GM12878 (cell line): ENCODE results near the gene FN3K. TPM values are rescaled to one million over a fixed set of nuclear protein-coding genes. Genes with fewer than 3 reads are reported as not detected.

Experiments used
- ATAC-seq: fragments of 200-7000 bp; cut with Tn5 transposase; 3 replicates; pipeline ENCODE4 v1.9.1; 2020; ENCODE audit warnings: mild to moderate bottlenecking, moderate library complexity
- BruUV-seq: library from RNA; stranded (reverse); fragments of 400-500 nt; replicated peaks from 2 replicates; lab custom pipeline; 2021; lab: Mats Ljungman, UMichigan
- CTCF ChIA-PET: fragments of 300-600 bp; sonication (Branson Sonifier 250); formaldehyde crosslinking; extraction: SDS; loops from one replicate; lab custom pipeline; 2021; ENCODE audit warnings: inconsistent platforms; lab: Yijun Ruan, JAX
- POLR2A ChIA-PET: fragments of 350-600 bp; formaldehyde crosslinking; extraction: SDS; loops from one replicate; lab custom pipeline; 2021; ENCODE audit warnings: inconsistent platforms; lab: Charles Lee
- RAD21 ChIA-PET: fragments of 300-600 bp; sonication (Branson Sonifier 250); formaldehyde crosslinking; loops from one replicate; lab custom pipeline; 2023; ENCODE audit warnings: antibody characterized with exemption; ENCODE audit not compliant: unreplicated experiment; lab: Charles Lee
- SMC1A ChIA-PET: fragments of 300-600 bp; sonication (Branson Sonifier 250); formaldehyde crosslinking; loops from one replicate; lab custom pipeline; 2023; ENCODE audit not compliant: unreplicated experiment, uncharacterized antibody; lab: Charles Lee
- DNase-seq: peaks from one replicate; pipeline ENCODE4 v3.0.0-alpha.2; 2011; ENCODE audit warnings: low read depth, low spot score
- FAIRE-seq: peaks from 3 replicates; lab custom pipeline; 2011; peaks lifted over from hg19 to GRCh38; lab: Jason Lieb, UNC
- H2AFZ ChIP-seq: 2 replicates; pipeline ENCODE4 v1.6.0; 2011; ENCODE audit warnings: low read depth, low read length, control low read depth; ENCODE audit not compliant: control insufficient read depth
- H3K27ac ChIP-seq: 2 replicates; pipeline ENCODE4 v1.5.1; 2011; ENCODE audit warnings: control low read depth; ENCODE audit not compliant: control insufficient read depth, insufficient read depth
- H3K27me3 ChIP-seq, 2 experiments: replicated peaks in 1 of 2; 2 replicates each; pipeline versions ENCODE4 v1.6.0 to v1.6.1; 2011; ENCODE audit warnings: low read length in 1 of 2; ENCODE audit not compliant: control insufficient read depth in 2 of 2, insufficient read depth in 2 of 2
- H3K36me3 ChIP-seq, 2 experiments: 2 replicates each; pipeline ENCODE4 v1.5.1; 2011; ENCODE audit warnings: low read length in 1 of 2; ENCODE audit not compliant: control insufficient read depth in 2 of 2, insufficient read depth in 2 of 2
- H3K4me1 ChIP-seq: 2 replicates; pipeline ENCODE4 v1.6.1; 2011; ENCODE audit warnings: mild to moderate bottlenecking, low read length, moderate library complexity, mixed read lengths; ENCODE audit not compliant: control insufficient read depth, insufficient read depth
- H3K4me2 ChIP-seq: 2 replicates; pipeline ENCODE4 v1.6.0; 2011; ENCODE audit warnings: control low read depth; ENCODE audit not compliant: control insufficient read depth, insufficient read depth
- H3K4me3 ChIP-seq: fragments of 200-600 bp; sonication (generic); 2 replicates; pipeline ENCODE4 v1.5.1; 2016
- H3K79me2 ChIP-seq: 2 replicates; pipeline ENCODE4 v1.6.0; 2011; ENCODE audit warnings: low read length; ENCODE audit not compliant: control insufficient read depth, insufficient read depth
- H3K9ac ChIP-seq: 2 replicates; pipeline ENCODE4 v1.8.0; 2011; ENCODE audit warnings: low read length, control low read depth, mixed read lengths; ENCODE audit not compliant: control insufficient read depth, insufficient read depth
- H3K9me3 ChIP-seq: replicated peaks from 3 replicates; pipeline ENCODE4 v1.5.1; 2011; ENCODE audit warnings: mild to moderate bottlenecking, low read length; ENCODE audit not compliant: control insufficient read depth, insufficient read depth
- H4K20me1 ChIP-seq: 2 replicates; pipeline ENCODE4 v1.6.0; 2011; ENCODE audit not compliant: control insufficient read depth, insufficient read depth
- CHD4 ChIP-seq: fragments of 200-600 bp; sonication (generic); IDR thresholded peaks from 2 replicates; pipeline ENCODE4 v1.6.1; 2016; ENCODE audit warnings: mild to moderate bottlenecking
- HDAC2 ChIP-seq: fragments of 200-600 bp; sonication (generic); IDR thresholded peaks from 2 replicates; pipeline ENCODE4 v1.6.1; 2017
- HDGF ChIP-seq: fragments of 450-650 bp; IDR thresholded peaks from 2 replicates; pipeline ENCODE4 v1.6.1; 2016; ENCODE audit warnings: antibody characterized with exemption
- MEF2B ChIP-seq: fragments of 450-650 bp; IDR thresholded peaks from 2 replicates; pipeline ENCODE4 v1.6.1; 2018; ENCODE audit warnings: mild to moderate bottlenecking, moderate library complexity; ENCODE audit not compliant: partially characterized antibody, poor library complexity, severe bottlenecking
- MXI1 ChIP-seq: fragments of 150-350 bp; IDR thresholded peaks from 2 replicates; pipeline ENCODE4 v1.6.1; 2011; ENCODE audit warnings: low read depth, mild to moderate bottlenecking, inconsistent platforms, low read length, improper control_type of control experiment
- NRF1 ChIP-seq: conservative IDR thresholded peaks from 2 replicates; pipeline ENCODE4 v1.6.1; 2011; ENCODE audit warnings: mild to moderate bottlenecking, low read depth, low read length, improper control_type of control experiment
- POLR2A ChIP-seq: IDR thresholded peaks from 2 replicates; pipeline ENCODE4 v1.6.1; 2011; ENCODE audit warnings: low read depth, mild to moderate bottlenecking, low read length
- RUNX3 ChIP-seq: IDR thresholded peaks from 2 replicates; pipeline ENCODE4 v1.6.1; 2012; ENCODE audit warnings: low read length, inconsistent platforms
- SPI1 ChIP-seq: IDR thresholded peaks from 2 replicates; pipeline ENCODE4 v1.6.1; 2011; ENCODE audit warnings: low read depth, mild to moderate bottlenecking, low read length, moderate library complexity, borderline replicate concordance; ENCODE audit not compliant: insufficient read depth
- SREBF1 ChIP-seq: IDR thresholded peaks from 2 replicates; pipeline ENCODE4 v1.6.1; 2012; ENCODE audit warnings: mild to moderate bottlenecking, low read length
- ZBED1 ChIP-seq: IDR thresholded peaks from 2 replicates; pipeline ENCODE4 v1.6.1; 2016; ENCODE audit warnings: borderline replicate concordance
- ZNF207 ChIP-seq: fragments of 450-650 bp; IDR thresholded peaks from 2 replicates; pipeline ENCODE4 v1.6.1; 2014; ENCODE audit warnings: antibody characterized with exemption, mild to moderate bottlenecking, borderline replicate concordance
- ZNF217 ChIP-seq: fragments of 450-650 bp; IDR thresholded peaks from 2 replicates; pipeline ENCODE4 v1.6.1; 2017; ENCODE audit warnings: antibody characterized with exemption, mild to moderate bottlenecking
- ZNF24 ChIP-seq: fragments of 450-650 bp; IDR thresholded peaks from 2 replicates; pipeline ENCODE4 v1.6.1; 2017; ENCODE audit warnings: antibody characterized with exemption, mild to moderate bottlenecking
- WGBS: methylation state at CpG from one replicate; pipeline ENCODE4 v1.1.6; 2016; ENCODE audit warnings: low lambda C conversion rate; ENCODE audit not compliant: insufficient replicate concordance, insufficient coverage; ENCODE audit errors: missing lambda C conversion rate; 5-methylcytosine and 5-hydroxymethylcytosine counted together
- in situ Hi-C: fragments of 300-500 bp; cut with MboI; formaldehyde crosslinking; loops from 9 replicates; pipeline ENCODE4 v1.14.3; 2018; ENCODE audit warnings: mixed read lengths
- intact Hi-C: fragments of 100-400 bp; cut with micrococcal nuclease; formaldehyde crosslinking; loops from one replicate; pipeline ENCODE4 v1.14.2; 2022; ENCODE audit not compliant: unreplicated experiment
- polyA plus RNA-seq, 11 experiments: library from polyadenylated mRNA; depleted of rRNA in 4 of 11; unstranded in 6 of 11; stranded (reverse) in 5 of 11; fragments of >200 nt; fragmentation: Nextera tagmentation in 4 of 11; fragmentation: Illumina TruSeq in 1 of 11; extraction: Ambion mirVana in 4 of 11; extraction: Trizol in 1 of 11; gene quantifications; 1 replicate in 1 of 11; 2 replicates in 10 of 11; pipeline versions ENCODE4 v1.2.1 to v1.2.3, GENCODE V29; 2011 to 2016; ENCODE audit warnings: inconsistent platforms in 2 of 11, missing spikeins in 2 of 11, low read depth in 1 of 11
- total RNA-seq, 4 experiments: library from RNA; depleted of rRNA in 3 of 4; stranded (reverse); fragments of >200 nt in 3 of 4; fragmentation: Illumina TruSeq in 1 of 4; extraction: Trizol in 1 of 4; gene quantifications; 2 replicates each; pipeline versions ENCODE4 v1.2.1 to v1.2.3, GENCODE V29; 2013 to 2021
- TF ChIP-seq, protein P1 (sequence below): fragments of 450-650 bp; IDR thresholded peaks from 2 replicates; pipeline ENCODE4 v1.6.1; 2016; ENCODE audit warnings: mild to moderate bottlenecking
- TF ChIP-seq, protein P2 (sequence below): fragments of 450-650 bp; IDR thresholded peaks from 2 replicates; pipeline ENCODE4 v1.6.1; 2017; ENCODE audit warnings: antibody characterized with exemption, mild to moderate bottlenecking, moderate library complexity
- TF ChIP-seq, protein P3 (sequence below): fragments of 450-650 bp; IDR thresholded peaks from 2 replicates; pipeline ENCODE4 v1.6.1; 2017; ENCODE audit warnings: mild to moderate bottlenecking, low read depth, inconsistent platforms; ENCODE audit not compliant: poor library complexity, severe bottlenecking
- TF ChIP-seq, protein P4 (sequence below): IDR thresholded peaks from 2 replicates; pipeline ENCODE4 v1.6.1; 2011; ENCODE audit warnings: borderline replicate concordance, low read depth, mild to moderate bottlenecking, moderate library complexity, mixed read lengths, low read length; ENCODE audit not compliant: insufficient read depth; ENCODE audit errors: extremely low read length

The FN3K gene
- total and polyA plus RNA-seq, 10 of the 15 experiments (the other 5 are each of a cell fraction or from before 2014, with no cell fraction given) = 0.08 to 0.51 (median 0.17) TPM; not detected in 7

DNA sequence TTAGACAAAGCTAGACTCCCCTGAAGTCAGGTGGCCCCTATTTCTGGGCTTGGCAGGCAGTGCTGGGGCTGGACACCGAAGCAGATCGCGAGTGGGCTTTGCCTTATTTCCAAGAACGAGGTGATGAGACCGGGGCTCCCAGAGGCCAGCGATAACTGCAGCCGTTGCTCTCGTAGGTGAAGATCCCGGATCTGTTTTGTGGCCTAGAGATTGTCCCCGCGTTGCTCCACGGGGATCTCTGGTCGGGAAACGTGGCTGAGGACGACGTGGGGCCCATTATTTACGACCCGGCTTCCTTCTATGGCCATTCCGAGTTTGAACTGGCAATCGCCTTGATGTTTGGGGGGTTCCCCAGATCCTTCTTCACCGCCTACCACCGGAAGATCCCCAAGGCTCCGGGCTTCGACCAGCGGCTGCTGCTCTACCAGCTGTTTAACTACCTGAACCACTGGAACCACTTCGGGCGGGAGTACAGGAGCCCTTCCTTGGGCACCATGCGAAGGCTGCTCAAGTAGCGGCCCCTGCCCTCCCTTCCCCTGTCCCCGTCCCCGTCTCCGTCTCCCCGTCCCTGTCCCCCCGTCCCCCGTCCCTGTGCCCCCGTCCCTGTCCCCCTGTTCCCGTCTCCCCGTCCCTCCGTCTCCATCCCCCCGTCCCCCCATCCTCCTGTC, 15.0 kb downstream of the FN3K start:
- in situ Hi-C loops = no loop called here
- RAD21 ChIA-PET = no interaction called here
- TF ChIP-seq POLR2A (no peak), ZNF217 (no peak), HDAC2 (no peak), CHD4 (no peak), RUNX3 (no peak), ZBED1 (no peak), MXI1 (no peak), HDGF (no peak), ZNF24 (no peak), MEF2B (no peak), NRF1 (no peak), SREBF1 (no peak), SPI1 (no peak), ZNF207 (no peak)
- TF ChIP-seq, protein P1, sequence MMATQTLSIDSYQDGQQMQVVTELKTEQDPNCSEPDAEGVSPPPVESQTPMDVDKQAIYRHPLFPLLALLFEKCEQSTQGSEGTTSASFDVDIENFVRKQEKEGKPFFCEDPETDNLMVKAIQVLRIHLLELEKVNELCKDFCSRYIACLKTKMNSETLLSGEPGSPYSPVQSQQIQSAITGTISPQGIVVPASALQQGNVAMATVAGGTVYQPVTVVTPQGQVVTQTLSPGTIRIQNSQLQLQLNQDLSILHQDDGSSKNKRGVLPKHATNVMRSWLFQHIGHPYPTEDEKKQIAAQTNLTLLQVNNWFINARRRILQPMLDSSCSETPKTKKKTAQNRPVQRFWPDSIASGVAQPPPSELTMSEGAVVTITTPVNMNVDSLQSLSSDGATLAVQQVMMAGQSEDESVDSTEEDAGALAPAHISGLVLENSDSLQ = no peak
- TF ChIP-seq, protein P2, sequence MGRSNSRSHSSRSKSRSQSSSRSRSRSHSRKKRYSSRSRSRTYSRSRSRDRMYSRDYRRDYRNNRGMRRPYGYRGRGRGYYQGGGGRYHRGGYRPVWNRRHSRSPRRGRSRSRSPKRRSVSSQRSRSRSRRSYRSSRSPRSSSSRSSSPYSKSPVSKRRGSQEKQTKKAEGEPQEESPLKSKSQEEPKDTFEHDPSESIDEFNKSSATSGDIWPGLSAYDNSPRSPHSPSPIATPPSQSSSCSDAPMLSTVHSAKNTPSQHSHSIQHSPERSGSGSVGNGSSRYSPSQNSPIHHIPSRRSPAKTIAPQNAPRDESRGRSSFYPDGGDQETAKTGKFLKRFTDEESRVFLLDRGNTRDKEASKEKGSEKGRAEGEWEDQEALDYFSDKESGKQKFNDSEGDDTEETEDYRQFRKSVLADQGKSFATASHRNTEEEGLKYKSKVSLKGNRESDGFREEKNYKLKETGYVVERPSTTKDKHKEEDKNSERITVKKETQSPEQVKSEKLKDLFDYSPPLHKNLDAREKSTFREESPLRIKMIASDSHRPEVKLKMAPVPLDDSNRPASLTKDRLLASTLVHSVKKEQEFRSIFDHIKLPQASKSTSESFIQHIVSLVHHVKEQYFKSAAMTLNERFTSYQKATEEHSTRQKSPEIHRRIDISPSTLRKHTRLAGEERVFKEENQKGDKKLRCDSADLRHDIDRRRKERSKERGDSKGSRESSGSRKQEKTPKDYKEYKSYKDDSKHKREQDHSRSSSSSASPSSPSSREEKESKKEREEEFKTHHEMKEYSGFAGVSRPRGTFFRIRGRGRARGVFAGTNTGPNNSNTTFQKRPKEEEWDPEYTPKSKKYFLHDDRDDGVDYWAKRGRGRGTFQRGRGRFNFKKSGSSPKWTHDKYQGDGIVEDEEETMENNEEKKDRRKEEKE = no peak
- TF ChIP-seq, protein P3, sequence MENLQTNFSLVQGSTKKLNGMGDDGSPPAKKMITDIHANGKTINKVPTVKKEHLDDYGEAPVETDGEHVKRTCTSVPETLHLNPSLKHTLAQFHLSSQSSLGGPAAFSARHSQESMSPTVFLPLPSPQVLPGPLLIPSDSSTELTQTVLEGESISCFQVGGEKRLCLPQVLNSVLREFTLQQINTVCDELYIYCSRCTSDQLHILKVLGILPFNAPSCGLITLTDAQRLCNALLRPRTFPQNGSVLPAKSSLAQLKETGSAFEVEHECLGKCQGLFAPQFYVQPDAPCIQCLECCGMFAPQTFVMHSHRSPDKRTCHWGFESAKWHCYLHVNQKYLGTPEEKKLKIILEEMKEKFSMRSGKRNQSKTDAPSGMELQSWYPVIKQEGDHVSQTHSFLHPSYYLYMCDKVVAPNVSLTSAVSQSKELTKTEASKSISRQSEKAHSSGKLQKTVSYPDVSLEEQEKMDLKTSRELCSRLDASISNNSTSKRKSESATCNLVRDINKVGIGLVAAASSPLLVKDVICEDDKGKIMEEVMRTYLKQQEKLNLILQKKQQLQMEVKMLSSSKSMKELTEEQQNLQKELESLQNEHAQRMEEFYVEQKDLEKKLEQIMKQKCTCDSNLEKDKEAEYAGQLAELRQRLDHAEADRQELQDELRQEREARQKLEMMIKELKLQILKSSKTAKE = no peak
- TF ChIP-seq, protein P4, sequence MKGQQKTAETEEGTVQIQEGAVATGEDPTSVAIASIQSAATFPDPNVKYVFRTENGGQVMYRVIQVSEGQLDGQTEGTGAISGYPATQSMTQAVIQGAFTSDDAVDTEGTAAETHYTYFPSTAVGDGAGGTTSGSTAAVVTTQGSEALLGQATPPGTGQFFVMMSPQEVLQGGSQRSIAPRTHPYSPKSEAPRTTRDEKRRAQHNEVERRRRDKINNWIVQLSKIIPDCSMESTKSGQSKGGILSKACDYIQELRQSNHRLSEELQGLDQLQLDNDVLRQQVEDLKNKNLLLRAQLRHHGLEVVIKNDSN = no peak

More for the DNA sequence above, 15.0 kb downstream of the FN3K start:
- 0 out of 2 replicates have a peak, but pooled peaks cover 2% of the 10 kb centered on the region for H3K4me1 ChIP-seq
- no peak overlapping the region for H3K4me2 ChIP-seq
- intact Hi-C loops = loop anchor here (10.0 kb wide), 1 partner anchor 106 kb away; the partner anchor contains the start of gene WDR45B
- no TSS peak for BruUV-seq
- POLR2A ChIA-PET = interaction anchor here (0.6 kb wide), 1 partner anchor 10 kb away, joined by 5 read pairs; no protein-coding TSS in a partner anchor
- ATAC-seq (no peak), FAIRE-seq (no peak), DNase-seq (no peak)
- no peak overlapping the region for H3K4me3 ChIP-seq
- H3K9me3 ChIP-seq = no peaks in the 10 kb centered on the region; the same call in 2 of the 3 replicates
- no peak overlapping the region for H3K9ac ChIP-seq
- peaks cover 16% of the 10 kb centered on the region for H3K79me2 ChIP-seq
- WGBS = 89% methylated on average over 19 of the region's 40 CpGs
- H3K36me3 ChIP-seq = no peaks in the 10 kb centered on the region
- no peak overlapping the region for H3K27ac ChIP-seq
- no peaks in the 10 kb centered on the region for H3K27me3 ChIP-seq
- CTCF ChIA-PET = no interaction called here
- no peaks in the 10 kb centered on the region for H4K20me1 ChIP-seq
- SMC1A ChIA-PET = no interaction called here
- H2AFZ ChIP-seq = no peak overlapping the region
